ENCODE data around the gene G3BP2. TPM values are rescaled to one million over a fixed set of nuclear protein-coding genes. Genes with fewer than 3 reads are reported as not detected.
"Not testable (repeated sequence)": the region's sequence is repeated elsewhere in the genome, so short reads cannot be mapped to it uniquely, and the experiment has no call there.

Gene G3BP2
- total RNA-seq = 100 to 1,000 TPM; 128 to 172 TPM

GRCh38 chr4:75673027-75673958, at the start of gene G3BP2:
Gene G3BP2, minus strand, starts transcription at chr4:75673411. Its CDS starts 11,386 bp downstream, at chr4:75662025.
- Mint-ChIP-seq H3K4me1 (peaks cover 30% of the 10 kb centered on the region), H3K9me3 (no peaks in the 10 kb centered on the region), H3K27ac (peak within 1 kb of the TSS; percentile 99), H3K36me3 (ENCODE audit: low read depth) (peaks cover 47% of the 10 kb centered on the region), H3K27me3 (no peaks in the 10 kb centered on the region), H3K4me3 (peak within 1 kb of the TSS; percentile 100)
- ATAC-seq (replicated peaks) = peak; percentile 94

DNA sequence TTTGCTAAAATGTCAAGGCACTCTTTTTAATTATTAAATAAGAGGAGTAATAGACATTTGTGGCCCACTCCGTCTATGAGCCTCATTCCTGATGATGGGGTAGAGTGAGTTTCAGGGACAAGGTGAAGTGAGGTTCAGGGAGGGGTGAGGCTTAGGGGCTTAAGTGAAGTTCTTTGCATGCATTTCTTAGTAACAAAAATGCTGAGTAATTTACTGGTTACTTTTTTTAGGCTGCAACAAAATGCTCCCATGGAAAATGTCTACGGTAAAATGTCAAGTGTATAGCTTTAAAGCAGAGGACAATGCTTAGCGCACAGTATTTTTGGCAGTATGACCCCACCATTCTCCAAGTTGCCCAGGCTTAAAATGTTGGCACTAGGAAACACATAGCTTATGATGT, 49.2 kb upstream of the G3BP2 start:
- peaks cover 32% of the 10 kb centered on the region for H3K36me3 Mint-ChIP-seq (ENCODE audit: low read depth)
- peak overlapping the region; percentile 100 for H3K4me3 Mint-ChIP-seq
- no peak overlapping the region for H3K27ac Mint-ChIP-seq
- peaks cover 31% of the 10 kb centered on the region for H3K4me1 Mint-ChIP-seq
- no peaks in the 10 kb centered on the region for H3K9me3 Mint-ChIP-seq
- ATAC-seq (replicated peaks) = no peak
- no peaks in the 10 kb centered on the region for H3K27me3 Mint-ChIP-seq

GRCh38 chr4:75718529-75718928, 45.3 kb upstream of the G3BP2 start:
- no peaks in the 10 kb centered on the region for H3K36me3 Mint-ChIP-seq (ENCODE audit: low read depth)
- peaks cover 15% of the 10 kb centered on the region for H3K4me1 Mint-ChIP-seq
- no peak overlapping the region for H3K27ac Mint-ChIP-seq
- no peaks in the 10 kb centered on the region for H3K9me3 Mint-ChIP-seq
- no peak overlapping the region for H3K4me3 Mint-ChIP-seq
- no peaks in the 10 kb centered on the region for H3K27me3 Mint-ChIP-seq
- no peak for ATAC-seq (replicated peaks)

DNA sequence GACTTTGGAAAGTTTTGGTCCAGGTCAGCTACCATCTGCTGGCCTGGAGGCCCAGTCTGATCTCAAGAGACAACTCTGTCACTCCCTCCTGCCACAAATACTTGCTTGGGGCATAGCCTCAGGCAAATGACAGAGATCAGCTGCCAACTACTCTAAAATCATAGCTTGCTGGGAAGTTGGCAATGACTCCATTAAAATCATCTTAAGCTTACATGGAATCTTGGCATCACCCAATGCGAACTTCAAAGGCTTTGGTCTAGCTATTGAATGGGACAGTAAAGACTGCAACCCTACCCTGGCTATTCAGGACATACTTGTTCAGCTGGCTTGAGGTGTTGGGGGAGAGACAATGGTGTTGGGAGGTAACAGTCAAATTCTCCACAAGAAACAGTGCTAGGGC, 44.2 kb upstream of the G3BP2 start:
- no peak overlapping the region for H3K27ac Mint-ChIP-seq
- no peaks in the 10 kb centered on the region for H3K36me3 Mint-ChIP-seq (ENCODE audit: low read depth)
- H3K4me3 Mint-ChIP-seq = no peak overlapping the region
- H3K9me3 Mint-ChIP-seq = no peaks in the 10 kb centered on the region
- ATAC-seq (replicated peaks) = no peak
- peaks cover 7% of the 10 kb centered on the region for H3K4me1 Mint-ChIP-seq
- H3K27me3 Mint-ChIP-seq = no peaks in the 10 kb centered on the region

DNA sequence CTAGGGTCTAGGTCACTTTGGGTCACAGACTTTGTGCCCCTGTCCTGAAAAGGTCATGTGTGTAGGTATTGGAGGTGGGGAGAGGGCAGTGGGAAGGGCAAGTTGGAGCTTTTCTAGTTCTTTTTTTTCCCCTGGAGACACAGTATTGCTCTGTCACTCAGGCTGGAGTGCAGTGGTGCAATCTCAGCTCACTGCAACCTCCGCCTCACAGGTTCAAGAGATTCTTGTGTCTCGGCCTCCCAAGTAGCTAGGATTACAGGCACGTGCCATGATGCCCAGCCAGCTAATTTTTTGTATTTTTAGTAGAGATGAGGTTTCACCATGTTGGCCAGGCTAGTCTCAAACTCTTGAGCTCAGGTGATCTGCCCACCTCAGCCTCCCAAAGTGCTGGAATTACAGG, 42.8 kb upstream of the G3BP2 start:
- not testable (repeated sequence) for H3K9me3 Mint-ChIP-seq; H3K27me3 Mint-ChIP-seq; H3K27ac Mint-ChIP-seq; H3K4me1 Mint-ChIP-seq; ATAC-seq (replicated peaks); H3K36me3 Mint-ChIP-seq (ENCODE audit: low read depth); H3K4me3 Mint-ChIP-seq

DNA sequence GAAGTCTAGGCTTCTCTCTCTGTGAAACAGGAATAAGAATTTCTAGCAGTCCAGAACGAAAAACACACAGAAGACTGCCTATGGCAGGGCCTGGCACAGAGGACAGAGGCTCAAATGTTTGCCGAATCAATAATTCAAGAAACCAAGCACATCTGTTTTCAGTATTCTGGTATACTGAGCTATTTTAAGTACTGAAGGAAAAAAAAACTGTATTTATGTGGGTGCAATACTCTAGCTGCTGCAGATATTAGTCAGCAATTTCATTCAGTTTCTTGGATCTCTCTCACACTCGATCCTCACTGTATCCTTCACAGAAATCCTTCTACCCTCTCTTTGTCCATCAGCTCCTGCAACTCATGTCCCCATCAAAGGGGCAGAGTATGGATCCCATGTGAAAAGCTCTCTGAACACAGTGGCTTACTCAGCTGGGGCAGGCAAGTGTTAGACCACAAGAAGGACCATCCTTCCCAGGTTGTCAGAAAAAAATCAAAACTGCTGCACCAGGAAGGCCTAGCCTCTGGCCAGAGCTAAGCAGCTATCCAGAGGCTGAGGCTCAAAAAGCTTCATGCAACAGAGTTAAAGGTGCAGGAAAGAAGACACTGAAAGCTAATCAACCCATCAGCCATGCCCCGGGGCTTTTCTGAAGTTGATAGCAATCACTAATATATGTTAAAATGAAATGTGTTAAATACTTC, 42.0 kb upstream of the G3BP2 start:
- no peak overlapping the region for H3K4me3 Mint-ChIP-seq
- no peaks in the 10 kb centered on the region for H3K9me3 Mint-ChIP-seq
- no peaks in the 10 kb centered on the region for H3K27me3 Mint-ChIP-seq
- no peaks in the 10 kb centered on the region for H3K36me3 Mint-ChIP-seq (ENCODE audit: low read depth)
- no peak overlapping the region for H3K27ac Mint-ChIP-seq
- ATAC-seq (replicated peaks) = no peak
- H3K4me1 Mint-ChIP-seq = no peaks in the 10 kb centered on the region

- H3K4me3 Mint-ChIP-seq = no peak overlapping the region
- ATAC-seq (replicated peaks) = no peak
- no peaks in the 10 kb centered on the region for H3K27me3 Mint-ChIP-seq
- no peak overlapping the region for H3K27ac Mint-ChIP-seq
- H3K9me3 Mint-ChIP-seq = no peaks in the 10 kb centered on the region
- H3K4me1 Mint-ChIP-seq = no peaks in the 10 kb centered on the region
- H3K36me3 Mint-ChIP-seq (ENCODE audit: low read depth) = no peaks in the 10 kb centered on the region
Observed at GRCh38 chr4:75714704-75715103, 41.5 kb upstream of the G3BP2 start.

DNA sequence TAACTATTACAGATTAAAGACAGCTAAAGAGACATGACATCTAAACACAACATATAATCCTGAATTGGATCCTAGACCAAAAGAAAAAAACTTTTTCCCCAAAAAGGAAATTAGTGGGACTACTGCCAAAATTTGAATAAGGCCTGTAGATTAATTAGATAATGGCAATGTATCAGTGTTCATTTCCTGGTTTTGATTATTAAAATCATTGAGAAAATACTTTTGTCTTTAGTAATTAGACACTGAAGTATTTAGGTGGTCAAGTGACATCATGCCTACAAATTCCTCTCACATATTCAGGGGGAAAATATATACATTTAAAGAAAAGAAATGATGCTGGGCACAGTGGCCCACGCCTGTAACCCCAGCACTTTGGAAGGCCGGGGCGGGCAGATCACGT, 40.8 kb upstream of the G3BP2 start:
- H3K4me1 Mint-ChIP-seq = peaks cover 5% of the 10 kb centered on the region
- no peaks in the 10 kb centered on the region for H3K27me3 Mint-ChIP-seq
- ATAC-seq (replicated peaks) = no peak
- no peak overlapping the region for H3K27ac Mint-ChIP-seq
- no peaks in the 10 kb centered on the region for H3K36me3 Mint-ChIP-seq (ENCODE audit: low read depth)
- H3K9me3 Mint-ChIP-seq = no peaks in the 10 kb centered on the region
- no peak overlapping the region for H3K4me3 Mint-ChIP-seq

GRCh38 chr4:75710246-75710645, 37.0 kb upstream of the G3BP2 start:
- Mint-ChIP-seq H3K27ac (no peak overlapping the region), H3K4me3 (no peak overlapping the region), H3K9me3 (no peaks in the 10 kb centered on the region), H3K27me3 (no peaks in the 10 kb centered on the region), H3K36me3 (ENCODE audit: low read depth) (no peaks in the 10 kb centered on the region), H3K4me1 (peaks cover 5% of the 10 kb centered on the region)
- ATAC-seq (replicated peaks) = no peak

GRCh38 chr4:75708218-75708691, 35.0 kb upstream of the G3BP2 start:
- Mint-ChIP-seq H3K36me3 (ENCODE audit: low read depth) (no peaks in the 10 kb centered on the region), H3K4me3 (no peak overlapping the region), H3K4me1 (peaks cover 5% of the 10 kb centered on the region), H3K9me3 (no peaks in the 10 kb centered on the region), H3K27me3 (no peaks in the 10 kb centered on the region), H3K27ac (peak overlapping the region; percentile 38)
- ATAC-seq (replicated peaks) = peak; percentile 82

GRCh38 chr4:75705198-75705977, 32.2 kb upstream of the G3BP2 start:
- no peak for ATAC-seq (replicated peaks)
- H3K27me3 Mint-ChIP-seq = no peaks in the 10 kb centered on the region
- no peak overlapping the region for H3K4me3 Mint-ChIP-seq
- no peaks in the 10 kb centered on the region for H3K36me3 Mint-ChIP-seq (ENCODE audit: low read depth)
- peaks cover 5% of the 10 kb centered on the region for H3K4me1 Mint-ChIP-seq
- H3K27ac Mint-ChIP-seq = peak overlapping the region; percentile 52
- H3K9me3 Mint-ChIP-seq = no peaks in the 10 kb centered on the region

DNA sequence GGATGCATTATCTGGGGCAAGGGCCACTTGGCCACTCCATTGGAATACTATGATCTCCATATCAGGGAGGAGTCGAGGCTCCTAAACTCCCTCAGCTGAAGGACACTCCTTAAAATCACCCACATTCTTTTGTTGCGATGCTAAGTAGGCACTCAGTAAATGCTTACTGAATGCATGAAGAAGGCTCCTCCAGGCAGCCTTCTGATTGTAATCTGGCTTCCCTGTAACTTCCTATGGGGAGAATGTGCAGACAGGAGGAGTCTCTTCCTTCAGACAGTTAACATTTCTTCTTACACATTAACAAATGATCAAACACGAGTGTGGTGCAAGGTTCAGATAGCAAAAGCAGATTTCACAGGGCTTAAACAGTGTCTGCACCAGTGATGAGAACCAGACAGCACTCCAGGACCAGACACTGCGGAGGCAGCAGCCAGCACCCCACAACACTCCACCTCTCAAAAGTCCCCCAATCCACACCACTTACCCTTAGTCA, 29.8 kb upstream of the G3BP2 start:
- Mint-ChIP-seq H3K27me3 (no peaks in the 10 kb centered on the region), H3K9me3 (no peaks in the 10 kb centered on the region), H3K27ac (no peak overlapping the region), H3K4me3 (no peak overlapping the region), H3K36me3 (ENCODE audit: low read depth) (no peaks in the 10 kb centered on the region), H3K4me1 (peaks cover 16% of the 10 kb centered on the region)
- ATAC-seq (replicated peaks) = no peak

- Mint-ChIP-seq H3K36me3 (ENCODE audit: low read depth) (no peaks in the 10 kb centered on the region), H3K4me1 (peaks cover 18% of the 10 kb centered on the region), H3K9me3 (no peaks in the 10 kb centered on the region), H3K27me3 (no peaks in the 10 kb centered on the region), H3K27ac (peak overlapping the region; percentile 87), H3K4me3 (peak overlapping the region; percentile 73)
- peak; percentile 73 for ATAC-seq (replicated peaks)
Observed at GRCh38 chr4:75699299-75699698, 26.1 kb upstream of the G3BP2 start.

GRCh38 chr4:75698963-75699228, 25.7 kb upstream of the G3BP2 start:
- Mint-ChIP-seq H3K4me3 (peak overlapping the region; percentile 73), H3K4me1 (peaks cover 21% of the 10 kb centered on the region), H3K27me3 (no peaks in the 10 kb centered on the region), H3K36me3 (ENCODE audit: low read depth) (no peaks in the 10 kb centered on the region), H3K9me3 (no peaks in the 10 kb centered on the region), H3K27ac (peak overlapping the region; percentile 87)
- peak; percentile 72 for ATAC-seq (replicated peaks)
